ENCODE results near the gene CPED1.

Gene CPED1

GRCh38 chr7:120959929-120960484, 28.5 kb upstream of the CPED1 start:
- TF ChIP-seq SIN3A (IDR thresholded peaks at IDR 0.05; ENCODE audit: borderline replicate concordance, insufficient read depth, low read length) (no peak), TAF1 (IDR thresholded peaks at IDR 0.05; ENCODE audit: borderline replicate concordance, insufficient read depth, low read length) (no peak), POLR2AphosphoS5 (IDR thresholded peaks at IDR 0.05; ENCODE audit: low read depth, low read length) (no peak), FOXP2 (optimal IDR thresholded peaks at IDR 0.05; ENCODE audit: borderline replicate concordance, extremely low read depth, extremely low read length, insufficient read depth) (no peak)
- TF ChIP-seq, protein P1, sequence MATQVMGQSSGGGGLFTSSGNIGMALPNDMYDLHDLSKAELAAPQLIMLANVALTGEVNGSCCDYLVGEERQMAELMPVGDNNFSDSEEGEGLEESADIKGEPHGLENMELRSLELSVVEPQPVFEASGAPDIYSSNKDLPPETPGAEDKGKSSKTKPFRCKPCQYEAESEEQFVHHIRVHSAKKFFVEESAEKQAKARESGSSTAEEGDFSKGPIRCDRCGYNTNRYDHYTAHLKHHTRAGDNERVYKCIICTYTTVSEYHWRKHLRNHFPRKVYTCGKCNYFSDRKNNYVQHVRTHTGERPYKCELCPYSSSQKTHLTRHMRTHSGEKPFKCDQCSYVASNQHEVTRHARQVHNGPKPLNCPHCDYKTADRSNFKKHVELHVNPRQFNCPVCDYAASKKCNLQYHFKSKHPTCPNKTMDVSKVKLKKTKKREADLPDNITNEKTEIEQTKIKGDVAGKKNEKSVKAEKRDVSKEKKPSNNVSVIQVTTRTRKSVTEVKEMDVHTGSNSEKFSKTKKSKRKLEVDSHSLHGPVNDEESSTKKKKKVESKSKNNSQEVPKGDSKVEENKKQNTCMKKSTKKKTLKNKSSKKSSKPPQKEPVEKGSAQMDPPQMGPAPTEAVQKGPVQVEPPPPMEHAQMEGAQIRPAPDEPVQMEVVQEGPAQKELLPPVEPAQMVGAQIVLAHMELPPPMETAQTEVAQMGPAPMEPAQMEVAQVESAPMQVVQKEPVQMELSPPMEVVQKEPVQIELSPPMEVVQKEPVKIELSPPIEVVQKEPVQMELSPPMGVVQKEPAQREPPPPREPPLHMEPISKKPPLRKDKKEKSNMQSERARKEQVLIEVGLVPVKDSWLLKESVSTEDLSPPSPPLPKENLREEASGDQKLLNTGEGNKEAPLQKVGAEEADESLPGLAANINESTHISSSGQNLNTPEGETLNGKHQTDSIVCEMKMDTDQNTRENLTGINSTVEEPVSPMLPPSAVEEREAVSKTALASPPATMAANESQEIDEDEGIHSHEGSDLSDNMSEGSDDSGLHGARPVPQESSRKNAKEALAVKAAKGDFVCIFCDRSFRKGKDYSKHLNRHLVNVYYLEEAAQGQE (IDR thresholded peaks at IDR 0.05; ENCODE audit: insufficient read depth in 1 of 2, low read depth in 2 of 2, low read length in 2 of 2): no peak

- TF ChIP-seq, protein P1 (IDR thresholded peaks at IDR 0.05; ENCODE audit: insufficient read depth in 1 of 2, low read depth in 2 of 2, low read length in 2 of 2): no peak
- TF ChIP-seq FOXP2 (optimal IDR thresholded peaks at IDR 0.05; ENCODE audit: borderline replicate concordance, extremely low read depth, extremely low read length, insufficient read depth) (no peak), SIN3A (IDR thresholded peaks at IDR 0.05; ENCODE audit: borderline replicate concordance, insufficient read depth, low read length) (no peak), TAF1 (IDR thresholded peaks at IDR 0.05; ENCODE audit: borderline replicate concordance, insufficient read depth, low read length) (no peak), POLR2AphosphoS5 (IDR thresholded peaks at IDR 0.05; ENCODE audit: low read depth, low read length) (no peak)
Measured at GRCh38 chr7:120960714-120961113, 27.8 kb upstream of the CPED1 start.

- TF ChIP-seq FOXP2 (optimal IDR thresholded peaks at IDR 0.05; ENCODE audit: borderline replicate concordance, extremely low read depth, extremely low read length, insufficient read depth) (no peak), SIN3A (IDR thresholded peaks at IDR 0.05; ENCODE audit: borderline replicate concordance, insufficient read depth, low read length) (no peak), POLR2AphosphoS5 (IDR thresholded peaks at IDR 0.05; ENCODE audit: low read depth, low read length) (no peak), TAF1 (IDR thresholded peaks at IDR 0.05; ENCODE audit: borderline replicate concordance, insufficient read depth, low read length) (no peak)
- TF ChIP-seq, protein P1 (IDR thresholded peaks at IDR 0.05; ENCODE audit: insufficient read depth in 1 of 2, low read depth in 2 of 2, low read length in 2 of 2): no peak
Measured at GRCh38 chr7:120961638-120962173, 26.8 kb upstream of the CPED1 start.

- TF ChIP-seq SIN3A (IDR thresholded peaks at IDR 0.05; ENCODE audit: borderline replicate concordance, insufficient read depth, low read length): no peak
- no peak for TF ChIP-seq TAF1 (IDR thresholded peaks at IDR 0.05; ENCODE audit: borderline replicate concordance, insufficient read depth, low read length)
- no peak for TF ChIP-seq FOXP2 (optimal IDR thresholded peaks at IDR 0.05; ENCODE audit: borderline replicate concordance, extremely low read depth, extremely low read length, insufficient read depth)
- TF ChIP-seq POLR2AphosphoS5 (IDR thresholded peaks at IDR 0.05; ENCODE audit: low read depth, low read length): no peak
- TF ChIP-seq, protein P1 (IDR thresholded peaks at IDR 0.05; ENCODE audit: insufficient read depth in 1 of 2, low read depth in 2 of 2, low read length in 2 of 2): no peak
Measured at GRCh38 chr7:120964088-120964487, 24.4 kb upstream of the CPED1 start.
